Thyroid gland (tissue), 4 donors: ENCODE measurements around the gene AP4B1. TPM values are rescaled to one million over a fixed set of nuclear protein-coding genes. Genes with fewer than 3 reads are reported as not detected.
A peak's percentile ranks its signal among the peaks of the same experiment; 100 is the strongest.

Source experiments
- DNase-seq, 2 donors: peaks; one replicate each; pipeline ENCODE4 v3.0.0-alpha.2; 2019
- H3K27ac ChIP-seq, 3 donors: fragments of 200-600 bp; sonication (generic); 1 replicate in 2 of 3; 2 replicates in 1 of 3; pipeline ENCODE4 v1.5.1; 2016 to 2019; ENCODE audit warnings: mild to moderate bottlenecking in 1 of 3, moderate library complexity in 1 of 3
- H3K27me3 ChIP-seq: fragments of 200-600 bp; sonication (generic); one replicate; pipeline ENCODE4 v1.5.1; 2019
- H3K36me3 ChIP-seq, 2 donors: fragments of 200-600 bp; sonication (generic); one replicate each; pipeline ENCODE4 v1.5.1; 2016 to 2019
- H3K4me1 ChIP-seq, 2 donors: fragments of 200-600 bp; sonication (generic); one replicate each; pipeline ENCODE4 v1.5.1; 2017 to 2019
- H3K4me3 ChIP-seq, 3 donors: fragments of 200-600 bp; sonication (generic); replicated peaks in 1 of 3; 1 replicate in 2 of 3; 2 replicates in 1 of 3; pipeline ENCODE4 v1.5.1; 2016; ENCODE audit warnings: mild to moderate bottlenecking in 1 of 3
- H3K9me3 ChIP-seq: fragments of 200-600 bp; sonication (generic); one replicate; pipeline ENCODE4 v1.5.1; 2017
- CTCF ChIP-seq, 6 experiments: fragments of 200-600 bp in 3 of 6; fragments of 450-650 bp in 3 of 6; sonication (generic) in 3 of 6; IDR thresholded peaks; one replicate each; pipeline ENCODE4 v1.5.1; 2016 to 2019; ENCODE audit warnings: antibody characterized with exemption in 6 of 6, mild to moderate bottlenecking in 2 of 6, inconsistent platforms in 1 of 6, moderate library complexity in 1 of 6
- POLR2A ChIP-seq, 2 donors: fragments of 450-650 bp; IDR thresholded peaks; one replicate each; pipeline ENCODE4 v1.6.1; 2017; ENCODE audit warnings: antibody characterized with exemption in 2 of 2, mild to moderate bottlenecking in 2 of 2, moderate library complexity in 1 of 2
- WGBS, 2 donors: methylation state at CpG; one replicate each; pipeline ENCODE4 v1.1.5; 2017; 5-methylcytosine and 5-hydroxymethylcytosine counted together
- intact Hi-C: fragments of 100-400 bp; cut with DNase I; formaldehyde crosslinking; loops from one replicate; pipeline ENCODE4 v1.15.1; 2023
- total RNA-seq, 4 donors: library from RNA; depleted of rRNA; stranded (reverse); fragments of >200 nt; gene quantifications; one replicate each; pipeline ENCODE4 v1.2.3, GENCODE V29; 2016

The AP4B1 gene
- total RNA-seq, 4 donors from 2014 or later = 9.7 to 14.8 (median 14.0) TPM

- Histone ChIP-seq H3K36me3 (no peaks in the 10 kb centered on the region), H3K4me3 (peak overlapping the region; percentile 62 to 96 (median 95)), H3K9me3 (no peaks in the 10 kb centered on the region), H3K27me3 (no peaks in the 10 kb centered on the region), H3K27ac (peak overlapping the region; percentile 82 to 94 (median 88)), H3K4me1 (peaks cover 19 to 25% of the 10 kb centered on the region in 2 donors)
- no peak for DNase-seq
- intact Hi-C loops = loop anchor here (2.0 kb wide), 1 partner anchor 24 kb away; the partner anchor contains the start of genes AP4B1 and DCLRE1B
- no peak for TF ChIP-seq POLR2A (IDR thresholded peaks at IDR 0.05)
- no peak for TF ChIP-seq CTCF (IDR thresholded peaks at IDR 0.05)
- 27 to 32% methylated on average over 6 of the region's 6 CpGs for WGBS, 2 donors
Measured at GRCh38 chr1:113928187-113928930, 23.8 kb upstream of the AP4B1 start.

GRCh38 chr1:113924473-113924872, 19.9 kb upstream of the AP4B1 start:
- H3K27ac ChIP-seq = no peak overlapping the region

GRCh38 chr1:113922957-113923356, 18.4 kb upstream of the AP4B1 start:
- H3K9me3 ChIP-seq = no peaks in the 10 kb centered on the region
- no peaks in the 10 kb centered on the region for H3K27me3 ChIP-seq
- H3K27ac ChIP-seq = no peak overlapping the region
- no peaks in the 10 kb centered on the region for H3K36me3 ChIP-seq
- TF ChIP-seq CTCF (IDR thresholded peaks at IDR 0.05) (no peak), POLR2A (IDR thresholded peaks at IDR 0.05) (no peak)
- 95 to 98% methylated on average over 4 of the region's 4 CpGs for WGBS, 2 donors
- DNase-seq = no peak
- no peaks in the 10 kb centered on the region for H3K4me1 ChIP-seq
- no peak overlapping the region for H3K4me3 ChIP-seq
- intact Hi-C loops = no loop called here

More at GRCh38 chr1:113924473-113924872, 19.9 kb upstream of the AP4B1 start:
- intact Hi-C loops = no loop called here
- Histone ChIP-seq H3K27me3 (no peaks in the 10 kb centered on the region), H3K4me3 (no peak overlapping the region), H3K9me3 (no peaks in the 10 kb centered on the region), H3K4me1 (no peaks in the 10 kb centered on the region), H3K36me3 (no peaks in the 10 kb centered on the region)
- 88 to 90% methylated on average over 2 of the region's 2 CpGs for WGBS, 2 donors
- DNase-seq = no peak
- no peak for TF ChIP-seq CTCF (IDR thresholded peaks at IDR 0.05)
- no peak for TF ChIP-seq POLR2A (IDR thresholded peaks at IDR 0.05)

- Histone ChIP-seq H3K27me3 (no peaks in the 10 kb centered on the region), H3K36me3 (no peaks in the 10 kb centered on the region), H3K4me3 (no peak overlapping the region), H3K27ac (no peak overlapping the region), H3K9me3 (no peaks in the 10 kb centered on the region), H3K4me1 (peaks cover 2% of the 10 kb centered on the region in 2 donors)
- TF ChIP-seq CTCF (IDR thresholded peaks at IDR 0.05) (no peak), POLR2A (IDR thresholded peaks at IDR 0.05) (no peak)
- no peak for DNase-seq
- intact Hi-C loops = no loop called here
Measured at GRCh38 chr1:113918243-113918642, 13.6 kb upstream of the AP4B1 start.

- no peaks in the 10 kb centered on the region for H3K9me3 ChIP-seq
- no peak for DNase-seq
- H3K36me3 ChIP-seq = no peaks in the 10 kb centered on the region
- TF ChIP-seq POLR2A (IDR thresholded peaks at IDR 0.05) = no peak
- no peak for TF ChIP-seq CTCF (IDR thresholded peaks at IDR 0.05)
- no peak overlapping the region for H3K27ac ChIP-seq
- peaks cover 8 to 9% of the 10 kb centered on the region in 2 donors for H3K4me1 ChIP-seq
- no peak overlapping the region for H3K4me3 ChIP-seq
- intact Hi-C loops = no loop called here
- WGBS, 2 donors = 79 to 92% methylated on average over 2 of the region's 2 CpGs
- H3K27me3 ChIP-seq = no peaks in the 10 kb centered on the region
Measured at GRCh38 chr1:113917400-113918082, 12.9 kb upstream of the AP4B1 start.
